NB4 (cell line): ENCODE measurements around the gene ZSCAN22.

Experiments
- DNase-seq: peaks from one replicate; pipeline ENCODE4 v3.0.0; 2010; ENCODE audit warnings: low read depth
- H3K4me3 ChIP-seq: one replicate; pipeline ENCODE4 v1.5.1; 2011; ENCODE audit warnings: mild to moderate bottlenecking, low read depth, low read length, moderate library complexity
- MYC ChIP-seq: IDR thresholded peaks from 2 replicates; pipeline ENCODE4 v1.6.1; 2011; ENCODE audit warnings: low read depth, low read length
- POLR2A ChIP-seq: IDR thresholded peaks from 2 replicates; pipeline ENCODE4 v1.6.1; 2011; ENCODE audit warnings: mild to moderate bottlenecking; ENCODE audit not compliant: insufficient read length; ENCODE audit errors: extremely low read depth
- TF ChIP-seq, protein P1 (sequence below): IDR thresholded peaks from one replicate; pipeline ENCODE4 v1.5.1; 2012; ENCODE audit warnings: low read depth, low read length
- TF ChIP-seq, protein P2 (sequence below): IDR thresholded peaks from 2 replicates; pipeline ENCODE4 v1.6.1; 2011; ENCODE audit warnings: low read depth, low read length

The ZSCAN22 gene

DNA sequence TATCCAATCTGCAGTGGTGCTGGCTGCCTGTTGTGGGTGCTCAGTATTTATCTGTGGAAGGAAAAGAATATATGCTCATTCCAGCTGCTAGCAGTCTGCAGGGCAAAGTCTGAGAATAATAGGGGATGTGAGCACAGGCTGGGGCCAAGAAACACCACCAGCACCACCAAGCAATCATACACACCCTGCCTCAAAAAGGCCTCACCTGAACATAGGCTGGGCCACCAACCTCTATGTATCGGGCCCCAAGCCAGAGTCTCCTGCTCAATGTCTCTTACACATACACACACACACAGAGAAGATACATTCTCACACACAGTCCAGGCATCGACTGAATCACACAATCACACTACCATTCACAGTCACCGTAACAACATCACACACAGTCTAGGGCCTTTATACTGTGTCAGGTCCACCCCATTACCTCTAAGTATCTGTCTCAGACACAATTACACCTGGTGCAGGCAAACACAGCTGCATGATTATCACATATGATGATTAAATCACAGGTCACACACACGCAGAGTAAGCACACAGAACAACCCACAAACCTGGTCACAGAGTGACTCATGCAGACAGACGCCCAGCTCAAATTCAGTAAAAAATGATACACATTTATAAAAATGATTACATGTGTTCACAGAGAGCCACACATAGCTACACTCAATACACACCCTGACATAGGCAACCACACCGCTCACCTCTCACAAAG lies 1.3 kb upstream of the ZSCAN22 start:
- TF ChIP-seq MYC (no peak), POLR2A (no peak)
- TF ChIP-seq, protein P1, sequence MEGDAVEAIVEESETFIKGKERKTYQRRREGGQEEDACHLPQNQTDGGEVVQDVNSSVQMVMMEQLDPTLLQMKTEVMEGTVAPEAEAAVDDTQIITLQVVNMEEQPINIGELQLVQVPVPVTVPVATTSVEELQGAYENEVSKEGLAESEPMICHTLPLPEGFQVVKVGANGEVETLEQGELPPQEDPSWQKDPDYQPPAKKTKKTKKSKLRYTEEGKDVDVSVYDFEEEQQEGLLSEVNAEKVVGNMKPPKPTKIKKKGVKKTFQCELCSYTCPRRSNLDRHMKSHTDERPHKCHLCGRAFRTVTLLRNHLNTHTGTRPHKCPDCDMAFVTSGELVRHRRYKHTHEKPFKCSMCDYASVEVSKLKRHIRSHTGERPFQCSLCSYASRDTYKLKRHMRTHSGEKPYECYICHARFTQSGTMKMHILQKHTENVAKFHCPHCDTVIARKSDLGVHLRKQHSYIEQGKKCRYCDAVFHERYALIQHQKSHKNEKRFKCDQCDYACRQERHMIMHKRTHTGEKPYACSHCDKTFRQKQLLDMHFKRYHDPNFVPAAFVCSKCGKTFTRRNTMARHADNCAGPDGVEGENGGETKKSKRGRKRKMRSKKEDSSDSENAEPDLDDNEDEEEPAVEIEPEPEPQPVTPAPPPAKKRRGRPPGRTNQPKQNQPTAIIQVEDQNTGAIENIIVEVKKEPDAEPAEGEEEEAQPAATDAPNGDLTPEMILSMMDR, result no peak
- TF ChIP-seq, protein P2, sequence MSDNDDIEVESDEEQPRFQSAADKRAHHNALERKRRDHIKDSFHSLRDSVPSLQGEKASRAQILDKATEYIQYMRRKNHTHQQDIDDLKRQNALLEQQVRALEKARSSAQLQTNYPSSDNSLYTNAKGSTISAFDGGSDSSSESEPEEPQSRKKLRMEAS, result no peak
- peak overlapping the region; percentile 91 for H3K4me3 ChIP-seq
- DNase-seq, result no peak

DNA sequence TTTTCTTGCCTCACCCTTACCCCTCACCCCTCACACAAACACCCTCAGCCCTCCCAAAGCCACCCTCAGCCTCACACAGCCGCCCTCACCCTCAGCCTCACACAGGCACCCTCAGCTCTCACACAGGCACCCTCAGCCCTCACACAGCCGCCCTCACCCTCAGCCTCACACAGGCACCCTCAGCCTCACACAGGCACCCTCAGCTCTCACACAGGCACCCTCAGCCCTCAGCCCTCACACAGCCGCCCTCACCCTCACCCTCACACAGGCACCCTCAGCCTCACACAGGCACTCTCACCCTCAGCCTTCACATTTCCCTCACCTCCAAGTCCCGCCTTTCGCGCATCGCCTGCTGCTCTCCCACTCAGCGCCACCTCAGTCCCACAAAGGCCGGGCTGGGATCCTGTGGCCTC lies 287 bp upstream of the ZSCAN22 start:
- H3K4me3 ChIP-seq, result peak overlapping the region; percentile 91
- no peak; the same call in 1 of the 2 replicates for TF ChIP-seq MYC
- TF ChIP-seq, protein P1, result no peak
- TF ChIP-seq POLR2A, result no peak
- TF ChIP-seq, protein P2, result no peak
- no peak for DNase-seq

DNA sequence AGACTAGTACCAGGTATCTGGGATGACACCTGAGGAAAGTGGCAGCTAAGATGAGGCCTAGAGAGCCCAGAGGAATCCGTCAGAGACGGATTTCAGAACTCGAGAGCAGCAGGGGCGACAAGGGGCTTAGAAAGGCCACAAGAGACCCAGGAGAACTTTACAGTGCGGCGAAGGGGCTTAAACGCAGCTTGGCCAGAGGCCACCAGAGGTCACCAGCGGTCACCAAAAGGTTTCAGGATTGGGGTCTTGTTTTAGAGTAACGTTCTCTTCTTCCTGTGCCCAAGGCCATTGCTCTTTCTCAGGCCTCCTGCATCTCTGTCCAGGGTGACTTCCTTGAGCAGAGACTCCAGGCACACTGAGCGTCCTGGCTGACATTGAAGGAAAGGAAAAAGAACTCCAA lies 2.2 kb downstream of the ZSCAN22 start:
- H3K4me3 ChIP-seq, result no peak overlapping the region
- no peak for TF ChIP-seq POLR2A
- TF ChIP-seq, protein P1, result peak; percentile 39
- peak; percentile 55 for DNase-seq

DNA sequence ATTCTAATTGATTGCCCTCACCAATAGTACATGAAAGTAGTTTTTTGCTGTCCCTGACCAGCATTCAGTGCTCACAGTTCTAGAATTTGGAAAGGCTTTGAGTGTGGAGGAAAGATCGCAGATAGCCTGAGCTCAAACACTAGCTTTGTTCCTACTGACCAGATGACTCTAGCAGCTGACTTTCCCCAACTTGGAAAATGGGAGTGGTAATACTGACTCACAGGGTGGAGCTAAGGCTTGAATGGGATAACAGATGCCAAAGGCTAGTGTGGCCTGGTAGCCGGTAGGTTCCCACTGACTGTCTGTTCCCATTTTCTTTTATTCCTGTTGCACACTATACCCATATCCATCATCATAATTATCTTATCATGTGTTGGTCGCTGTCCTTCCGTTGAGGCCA lies 3.7 kb downstream of the ZSCAN22 start:
- DNase-seq, result no peak
- TF ChIP-seq MYC (no peak), POLR2A (no peak)
- TF ChIP-seq, protein P2, result no peak
- TF ChIP-seq, protein P1, result no peak
- no peak overlapping the region for H3K4me3 ChIP-seq

DNA sequence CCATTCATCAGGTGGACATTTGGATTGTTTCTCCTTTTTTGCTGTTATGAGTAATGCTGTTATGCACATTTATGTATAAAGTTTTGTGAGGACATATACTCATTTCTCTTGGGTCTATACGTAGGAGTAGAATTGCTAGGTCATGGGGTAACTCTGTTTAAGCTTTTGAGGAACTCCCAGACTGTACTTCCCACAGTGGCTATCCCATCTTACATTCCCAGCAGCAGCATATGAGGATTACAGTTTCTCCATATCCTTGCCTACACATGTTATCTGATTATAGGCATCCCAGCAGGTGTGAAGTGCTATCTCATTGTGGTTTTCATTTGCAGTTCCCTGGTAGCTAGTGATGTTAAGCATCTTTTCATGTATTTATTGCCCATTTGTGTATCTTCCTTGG lies 5.9 kb downstream of the ZSCAN22 start:
- no peak overlapping the region for H3K4me3 ChIP-seq
- no peak for DNase-seq
- TF ChIP-seq, protein P2, result no peak
- no peak for TF ChIP-seq MYC
- TF ChIP-seq, protein P1, result no peak
- no peak for TF ChIP-seq POLR2A

DNA sequence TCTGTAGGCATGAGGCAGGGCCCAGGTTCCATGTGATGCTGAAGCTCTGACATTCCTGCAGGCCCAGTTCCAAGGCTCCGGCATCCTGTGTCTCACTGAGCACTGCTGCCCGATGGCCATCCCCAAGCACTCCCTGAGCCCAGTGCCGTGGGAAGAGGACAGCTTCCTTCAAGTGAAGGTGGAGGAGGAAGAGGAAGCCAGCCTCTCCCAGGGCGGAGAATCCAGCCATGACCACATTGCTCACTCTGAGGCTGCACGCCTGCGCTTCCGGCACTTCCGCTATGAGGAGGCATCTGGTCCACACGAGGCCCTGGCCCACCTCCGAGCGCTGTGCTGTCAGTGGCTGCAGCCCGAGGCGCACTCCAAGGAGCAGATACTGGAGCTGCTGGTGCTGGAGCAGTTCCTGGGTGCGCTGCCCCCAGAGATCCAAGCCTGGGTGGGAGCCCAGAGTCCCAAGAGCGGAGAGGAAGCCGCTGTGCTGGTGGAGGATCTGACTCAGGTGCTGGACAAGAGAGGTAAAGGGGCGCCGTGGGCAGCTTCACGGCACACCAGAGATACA lies 8.0 kb downstream of the ZSCAN22 start:
- no peak for DNase-seq
- TF ChIP-seq, protein P1, result no peak
- TF ChIP-seq POLR2A (no peak), MYC (no peak)
- TF ChIP-seq, protein P2, result no peak

More for the DNA sequence above, 8.0 kb downstream of the ZSCAN22 start:
- H3K4me3 ChIP-seq, result no peak overlapping the region
